ENCODE data around the gene SH2D3C. TPM values are rescaled to one million over a fixed set of nuclear protein-coding genes. Genes with fewer than 3 reads are reported as not detected.
"Not testable (repeated sequence)": the region's sequence is repeated elsewhere in the genome, so short reads cannot be mapped to it uniquely, and the experiment has no call there.

Gene SH2D3C
- total RNA-seq, 2 donors from 2014 or later, result 5.3 to 13.1 TPM

- ATAC-seq (ENCODE audit: insufficient number of reproducible peaks, low FRiP score, low read depth), result no peak
- no peaks in the 10 kb centered on the region for H3K4me1 ChIP-seq (ENCODE audit: control insufficient read depth in 1 of 2, low read depth in 2 of 2)
- H3K4me3 ChIP-seq, result no peak overlapping the region
- no peak for DNase-seq (ENCODE audit: low spot score)
- H3K27me3 ChIP-seq (replicated peaks; ENCODE audit: insufficient read depth), result no peaks in the 10 kb centered on the region
- TF ChIP-seq, protein P1, sequence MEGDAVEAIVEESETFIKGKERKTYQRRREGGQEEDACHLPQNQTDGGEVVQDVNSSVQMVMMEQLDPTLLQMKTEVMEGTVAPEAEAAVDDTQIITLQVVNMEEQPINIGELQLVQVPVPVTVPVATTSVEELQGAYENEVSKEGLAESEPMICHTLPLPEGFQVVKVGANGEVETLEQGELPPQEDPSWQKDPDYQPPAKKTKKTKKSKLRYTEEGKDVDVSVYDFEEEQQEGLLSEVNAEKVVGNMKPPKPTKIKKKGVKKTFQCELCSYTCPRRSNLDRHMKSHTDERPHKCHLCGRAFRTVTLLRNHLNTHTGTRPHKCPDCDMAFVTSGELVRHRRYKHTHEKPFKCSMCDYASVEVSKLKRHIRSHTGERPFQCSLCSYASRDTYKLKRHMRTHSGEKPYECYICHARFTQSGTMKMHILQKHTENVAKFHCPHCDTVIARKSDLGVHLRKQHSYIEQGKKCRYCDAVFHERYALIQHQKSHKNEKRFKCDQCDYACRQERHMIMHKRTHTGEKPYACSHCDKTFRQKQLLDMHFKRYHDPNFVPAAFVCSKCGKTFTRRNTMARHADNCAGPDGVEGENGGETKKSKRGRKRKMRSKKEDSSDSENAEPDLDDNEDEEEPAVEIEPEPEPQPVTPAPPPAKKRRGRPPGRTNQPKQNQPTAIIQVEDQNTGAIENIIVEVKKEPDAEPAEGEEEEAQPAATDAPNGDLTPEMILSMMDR (IDR thresholded peaks at IDR 0.05), result peak; percentile 22
- H3K9me3 ChIP-seq, result no peaks in the 10 kb centered on the region
- H3K36me3 ChIP-seq, result no peaks in the 10 kb centered on the region
- no peak overlapping the region for H3K27ac ChIP-seq
These were observed 14.5 kb downstream of the SH2D3C start for GRCh38 chr9:127763918-127764384.

DNA sequence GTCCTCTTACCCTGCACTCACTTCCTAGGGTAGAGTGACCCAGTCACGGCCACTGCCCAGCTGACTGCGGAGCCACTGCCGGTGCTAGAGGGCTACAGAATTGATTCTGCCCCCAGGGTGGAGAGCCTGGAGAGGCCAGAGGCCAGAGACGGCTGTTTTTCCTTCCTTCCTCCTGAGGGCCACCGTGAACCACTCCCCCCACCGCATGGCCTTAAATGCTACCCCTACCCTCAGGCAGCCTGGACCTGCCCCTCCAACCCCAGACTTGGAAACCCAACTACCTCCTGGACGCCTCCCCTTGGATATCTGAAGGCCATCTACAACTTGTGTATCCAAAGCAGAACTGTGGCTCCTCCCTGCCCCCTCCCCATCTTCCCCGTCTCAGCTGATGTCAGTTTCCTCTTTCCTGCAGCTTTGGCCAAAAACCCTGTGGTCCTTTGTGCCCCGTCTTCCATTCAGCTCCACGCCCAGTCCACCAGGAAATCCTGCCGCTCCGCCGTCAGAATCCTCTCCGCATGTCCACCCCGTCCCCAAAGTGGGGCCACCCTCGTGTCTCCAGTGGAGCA lies 16.3 kb downstream of the SH2D3C start:
- TF ChIP-seq, protein P1 (IDR thresholded peaks at IDR 0.05), result no peak
- Histone ChIP-seq H3K9me3 (no peaks in the 10 kb centered on the region), H3K4me3 (peak overlapping the region; percentile 6), H3K36me3 (no peaks in the 10 kb centered on the region), H3K27ac (no peak overlapping the region), H3K27me3 (replicated peaks; ENCODE audit: insufficient read depth) (no peaks in the 10 kb centered on the region), H3K4me1 (ENCODE audit: control insufficient read depth in 1 of 2, low read depth in 2 of 2) (no peaks in the 10 kb centered on the region)
- DNase-seq (ENCODE audit: low spot score) (no peak), ATAC-seq (ENCODE audit: insufficient number of reproducible peaks, low FRiP score, low read depth) (peak; percentile 14)

- no peak for ATAC-seq (ENCODE audit: insufficient number of reproducible peaks, low FRiP score, low read depth)
- no peak for DNase-seq (ENCODE audit: low spot score)
- Histone ChIP-seq H3K27me3 (replicated peaks; ENCODE audit: insufficient read depth) (no peaks in the 10 kb centered on the region), H3K27ac (no peak overlapping the region), H3K36me3 (no peaks in the 10 kb centered on the region), H3K9me3 (no peaks in the 10 kb centered on the region), H3K4me1 (ENCODE audit: control insufficient read depth in 1 of 2, low read depth in 2 of 2) (no peaks in the 10 kb centered on the region), H3K4me3 (no peak overlapping the region)
- TF ChIP-seq, protein P1 (IDR thresholded peaks at IDR 0.05), result no peak
These were observed 16.9 kb downstream of the SH2D3C start for GRCh38 chr9:127761491-127761956.

GRCh38 chr9:127761061-127761460 lies 17.4 kb downstream of the SH2D3C start:
- no peaks in the 10 kb centered on the region for H3K9me3 ChIP-seq
- no peaks in the 10 kb centered on the region for H3K4me1 ChIP-seq (ENCODE audit: control insufficient read depth in 1 of 2, low read depth in 2 of 2)
- no peak for DNase-seq (ENCODE audit: low spot score)
- H3K27ac ChIP-seq, result no peak overlapping the region
- no peaks in the 10 kb centered on the region for H3K27me3 ChIP-seq (replicated peaks; ENCODE audit: insufficient read depth)
- ATAC-seq (ENCODE audit: insufficient number of reproducible peaks, low FRiP score, low read depth), result no peak
- H3K36me3 ChIP-seq, result no peaks in the 10 kb centered on the region
- no peak overlapping the region for H3K4me3 ChIP-seq
- TF ChIP-seq, protein P1 (IDR thresholded peaks at IDR 0.05), result no peak

GRCh38 chr9:127758843-127759242 lies 19.6 kb downstream of the SH2D3C start:
- Histone ChIP-seq H3K27ac (no peak overlapping the region), H3K4me1 (ENCODE audit: control insufficient read depth in 1 of 2, low read depth in 2 of 2) (peaks cover 0 to 8% of the 10 kb centered on the region in 2 donors), H3K27me3 (replicated peaks; ENCODE audit: insufficient read depth) (peaks cover 3% of the 10 kb centered on the region), H3K4me3 (no peak overlapping the region), H3K9me3 (no peaks in the 10 kb centered on the region), H3K36me3 (no peaks in the 10 kb centered on the region)
- DNase-seq (ENCODE audit: low spot score), result no peak
- TF ChIP-seq, protein P1 (IDR thresholded peaks at IDR 0.05), result no peak
- no peak for ATAC-seq (ENCODE audit: insufficient number of reproducible peaks, low FRiP score, low read depth)

DNA sequence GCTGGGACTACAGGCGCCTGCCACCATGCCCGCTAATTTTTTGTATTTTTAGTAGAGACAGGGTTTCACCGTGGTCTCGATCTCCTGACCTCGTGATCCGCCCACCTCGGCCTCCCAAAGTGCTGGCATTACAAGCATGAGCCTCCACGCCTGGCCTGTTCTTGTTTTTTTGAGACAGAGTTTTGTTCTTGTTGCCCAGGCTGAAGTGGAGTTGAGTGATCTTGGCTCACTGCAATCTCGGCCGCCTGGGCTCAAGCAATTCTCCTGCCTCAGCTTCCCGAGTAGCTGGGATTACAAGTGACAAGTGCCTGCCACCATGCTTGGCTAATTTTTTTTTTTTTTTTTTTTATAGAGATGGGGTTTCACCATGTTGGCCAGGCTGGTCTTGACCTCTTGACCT lies 21.7 kb downstream of the SH2D3C start:
- not testable (repeated sequence) for H3K4me3 ChIP-seq; DNase-seq (ENCODE audit: low spot score); ATAC-seq (ENCODE audit: insufficient number of reproducible peaks, low FRiP score, low read depth); H3K27ac ChIP-seq; H3K27me3 ChIP-seq (replicated peaks; ENCODE audit: insufficient read depth); H3K36me3 ChIP-seq; H3K9me3 ChIP-seq; H3K4me1 ChIP-seq (ENCODE audit: control insufficient read depth in 1 of 2, low read depth in 2 of 2)

All from thoracic aorta (tissue), 2 donors.